Measurements from ENCODE around the gene SCN4A. TPM values are rescaled to one million over a fixed set of nuclear protein-coding genes. Genes with fewer than 3 reads are reported as not detected.
"Not testable (repeated sequence)": the region's sequence is repeated elsewhere in the genome, so short reads cannot be mapped to it uniquely, and the experiment has no call there.

The SCN4A gene
- total RNA-seq, 1 experiment from 2014 or later = not detected

GRCh38 chr17:63927464-63928171 is 45.1 kb downstream of the SCN4A start:
- H3K4me3 ChIP-seq (ENCODE audit: low read length) = no peak overlapping the region
- H3K27me3 ChIP-seq (ENCODE audit: low read length) = no peaks in the 10 kb centered on the region
- no peak overlapping the region for H3K4me2 ChIP-seq (ENCODE audit: low read length)
- H3K9me2 ChIP-seq (replicated peaks; ENCODE audit: low read length) = no peaks in the 10 kb centered on the region
- POLR2A ChIA-PET (ENCODE audit: unreplicated experiment) = interaction anchor here (0.6 kb wide), 1 partner anchor 38 kb away, joined by 4 read pairs; no protein-coding TSS in a partner anchor
- no peaks in the 10 kb centered on the region for H3K4me1 ChIP-seq (ENCODE audit: insufficient read depth, low read length)
- no peaks in the 10 kb centered on the region for H4K20me1 ChIP-seq (ENCODE audit: low read length)
- no peaks in the 10 kb centered on the region for H3K36me3 ChIP-seq (ENCODE audit: low read depth, low read length)
- no peak overlapping the region for H3K9ac ChIP-seq (ENCODE audit: low read length)
- no peaks in the 10 kb centered on the region for H3F3A ChIP-seq (ENCODE audit: low read length, unreplicated experiment)
- no peaks in the 10 kb centered on the region for H3K79me2 ChIP-seq (ENCODE audit: low read length)
- H3K27ac ChIP-seq (ENCODE audit: low read length) = no peak overlapping the region
- H3K9me3 ChIP-seq (ENCODE audit: low read length) = no peaks in the 10 kb centered on the region
- intact Hi-C loops (cut with micrococcal nuclease) = no loop called here
- no peak overlapping the region for H2AFZ ChIP-seq (ENCODE audit: low read length)
- TF ChIP-seq EZH2phosphoT487 (IDR thresholded peaks at IDR 0.05; ENCODE audit: borderline replicate concordance, low read length) (no peak), EZH2 (IDR thresholded peaks at IDR 0.05; ENCODE audit: low read length, unreplicated experiment) (no peak), CTCF (conservative IDR thresholded peaks at IDR 0.05; ENCODE audit: low read depth, low read length) (no peak)
- no TSS peak for BruUV-seq (replicated peaks)
- CTCF ChIA-PET = interaction anchor here (0.5 kb wide), 1 partner anchor 206 kb away, joined by 4 read pairs; no protein-coding TSS in a partner anchor
- DNase-seq = no peak
- no peak for ATAC-seq

GRCh38 chr17:63926164-63926563 is 46.6 kb downstream of the SCN4A start:
- Histone ChIP-seq H3K9ac (ENCODE audit: low read length) (no peak overlapping the region), H3K4me3 (ENCODE audit: low read length) (no peak overlapping the region), H3K4me1 (ENCODE audit: insufficient read depth, low read length) (no peaks in the 10 kb centered on the region), H3K4me2 (ENCODE audit: low read length) (no peak overlapping the region), H3K27ac (ENCODE audit: low read length) (no peak overlapping the region), H3K9me3 (ENCODE audit: low read length) (no peaks in the 10 kb centered on the region), H3K27me3 (ENCODE audit: low read length) (no peaks in the 10 kb centered on the region), H4K20me1 (ENCODE audit: low read length) (no peaks in the 10 kb centered on the region), H3K9me2 (replicated peaks; ENCODE audit: low read length) (no peaks in the 10 kb centered on the region), H2AFZ (ENCODE audit: low read length) (no peak overlapping the region), H3K79me2 (ENCODE audit: low read length) (no peaks in the 10 kb centered on the region), H3F3A (ENCODE audit: low read length, unreplicated experiment) (no peaks in the 10 kb centered on the region), H3K36me3 (ENCODE audit: low read depth, low read length) (no peaks in the 10 kb centered on the region)
- no TSS peak for BruUV-seq (replicated peaks)
- ATAC-seq (no peak), DNase-seq (no peak)
- TF ChIP-seq CTCF (conservative IDR thresholded peaks at IDR 0.05; ENCODE audit: low read depth, low read length) = no peak
- TF ChIP-seq EZH2 (IDR thresholded peaks at IDR 0.05; ENCODE audit: low read length, unreplicated experiment) = no peak
- no peak for TF ChIP-seq EZH2phosphoT487 (IDR thresholded peaks at IDR 0.05; ENCODE audit: borderline replicate concordance, low read length)
- ChIA-PET POLR2A (ENCODE audit: unreplicated experiment) (no interaction called here), CTCF (interaction anchor here (0.6 kb wide), 1 partner anchor 67 kb away, joined by 3 read pairs; no protein-coding TSS in a partner anchor)
- intact Hi-C loops (cut with micrococcal nuclease) = no loop called here

DNA sequence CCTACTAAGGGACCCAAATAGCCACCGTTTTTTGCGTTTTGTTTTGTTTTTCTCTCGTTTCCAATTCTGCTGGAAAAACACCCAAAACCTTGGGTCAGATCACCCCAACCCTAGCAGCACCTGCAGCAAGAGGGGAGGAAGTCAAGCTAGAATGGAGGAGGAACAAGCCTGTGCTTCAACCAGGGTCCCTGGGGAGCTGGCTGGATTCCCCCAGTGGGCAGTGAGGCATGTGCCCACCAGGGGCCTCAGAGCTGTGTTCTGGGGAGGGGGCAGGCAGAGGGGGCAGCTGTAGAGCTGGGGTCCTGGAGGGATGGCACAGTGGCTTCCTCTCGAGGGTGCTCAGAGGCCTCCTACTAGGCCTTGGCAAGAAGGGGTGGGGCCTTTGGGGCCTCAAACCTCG is 47.1 kb downstream of the SCN4A start:
- BruUV-seq (replicated peaks) = no TSS peak
- ATAC-seq (no peak), DNase-seq (no peak)
- H3K4me3 ChIP-seq (ENCODE audit: low read length) = no peak overlapping the region
- no peak overlapping the region for H2AFZ ChIP-seq (ENCODE audit: low read length)
- CTCF ChIA-PET = no interaction called here
- H3K27ac ChIP-seq (ENCODE audit: low read length) = no peak overlapping the region
- H3K9me2 ChIP-seq (replicated peaks; ENCODE audit: low read length) = no peaks in the 10 kb centered on the region
- no peaks in the 10 kb centered on the region for H3K79me2 ChIP-seq (ENCODE audit: low read length)
- H3K9me3 ChIP-seq (ENCODE audit: low read length) = no peaks in the 10 kb centered on the region
- H3K36me3 ChIP-seq (ENCODE audit: low read depth, low read length) = no peaks in the 10 kb centered on the region
- POLR2A ChIA-PET (ENCODE audit: unreplicated experiment) = no interaction called here
- intact Hi-C loops (cut with micrococcal nuclease) = no loop called here
- H3K4me1 ChIP-seq (ENCODE audit: insufficient read depth, low read length) = no peaks in the 10 kb centered on the region
- H3K27me3 ChIP-seq (ENCODE audit: low read length) = no peaks in the 10 kb centered on the region
- no peak overlapping the region for H3K9ac ChIP-seq (ENCODE audit: low read length)
- H4K20me1 ChIP-seq (ENCODE audit: low read length) = no peaks in the 10 kb centered on the region
- no peaks in the 10 kb centered on the region for H3F3A ChIP-seq (ENCODE audit: low read length, unreplicated experiment)
- TF ChIP-seq EZH2phosphoT487 (IDR thresholded peaks at IDR 0.05; ENCODE audit: borderline replicate concordance, low read length) (no peak), CTCF (conservative IDR thresholded peaks at IDR 0.05; ENCODE audit: low read depth, low read length) (no peak), EZH2 (IDR thresholded peaks at IDR 0.05; ENCODE audit: low read length, unreplicated experiment) (no peak)
- H3K4me2 ChIP-seq (ENCODE audit: low read length) = no peak overlapping the region

GRCh38 chr17:63922402-63922801 is 50.3 kb downstream of the SCN4A start:
- H3K4me3 ChIP-seq (ENCODE audit: low read length); CTCF ChIA-PET; H3K27me3 ChIP-seq (ENCODE audit: low read length); DNase-seq; H3K79me2 ChIP-seq (ENCODE audit: low read length); BruUV-seq (replicated peaks); H3K36me3 ChIP-seq (ENCODE audit: low read depth, low read length); intact Hi-C loops (cut with micrococcal nuclease); H3K9me2 ChIP-seq (replicated peaks; ENCODE audit: low read length); ATAC-seq; H3F3A ChIP-seq (ENCODE audit: low read length, unreplicated experiment); POLR2A ChIA-PET (ENCODE audit: unreplicated experiment); H3K9me3 ChIP-seq (ENCODE audit: low read length); H3K9ac ChIP-seq (ENCODE audit: low read length); H3K27ac ChIP-seq (ENCODE audit: low read length); H3K4me1 ChIP-seq (ENCODE audit: insufficient read depth, low read length); H3K4me2 ChIP-seq (ENCODE audit: low read length); H2AFZ ChIP-seq (ENCODE audit: low read length); H4K20me1 ChIP-seq (ENCODE audit: low read length): not testable (repeated sequence)

All from PC-3 (cell line).